Kidney (tissue), 14 donors: ENCODE measurements around the gene POMP. TPM values are rescaled to one million over a fixed set of nuclear protein-coding genes. Genes with fewer than 3 reads are reported as not detected.

ENCODE experiments used
- DNase-seq, 5 donors: peaks; one replicate each; pipeline ENCODE4 v3.0.0-alpha.2; 2013 to 2020
- FAIRE-seq: peaks from 2 replicates; lab custom pipeline; 2012; peaks lifted over from hg19 to GRCh38; lab: Jason Lieb, UNC
- H3K27ac ChIP-seq, 2 donors: one replicate each; pipeline ENCODE4 v1.7.0; 2013; ENCODE audit warnings: low read depth in 2 of 2, low read length in 2 of 2, inconsistent platforms in 1 of 2
- H3K27me3 ChIP-seq: one replicate; pipeline ENCODE4 v1.7.1; 2013; ENCODE audit warnings: low read length, inconsistent platforms; ENCODE audit not compliant: control insufficient read depth, insufficient read depth
- H3K36me3 ChIP-seq, 3 donors: one replicate each; pipeline versions ENCODE4 v1.7.0 to v1.7.1; 2013; ENCODE audit warnings: low read length in 3 of 3, control low read depth in 1 of 3, inconsistent platforms in 1 of 3; ENCODE audit not compliant: insufficient read depth in 3 of 3, control insufficient read depth in 2 of 3
- H3K4me1 ChIP-seq, 3 donors: one replicate each; pipeline versions ENCODE4 v1.7.0 to v1.7.1; 2013; ENCODE audit warnings: low read length in 3 of 3, inconsistent platforms in 1 of 3, low read depth in 1 of 3; ENCODE audit not compliant: control insufficient read depth in 2 of 3, insufficient read depth in 2 of 3
- H3K4me3 ChIP-seq, 3 donors: one replicate each; pipeline versions ENCODE4 v1.7.0 to v1.8.1; 2013; ENCODE audit warnings: low read length in 3 of 3, control low read depth in 1 of 3, inconsistent platforms in 1 of 3
- H3K9ac ChIP-seq, 3 donors: one replicate each; pipeline versions ENCODE4 v1.7.0 to v1.7.1; 2013; ENCODE audit warnings: low read length in 3 of 3, control low read depth in 1 of 3, inconsistent platforms in 1 of 3
- H3K9me3 ChIP-seq, 3 donors: one replicate each; pipeline versions ENCODE4 v1.7.0 to v1.7.1; 2013; ENCODE audit warnings: low read length in 3 of 3, control low read depth in 1 of 3, inconsistent platforms in 1 of 3; ENCODE audit not compliant: control insufficient read depth in 2 of 3, insufficient read depth in 1 of 3
- intact Hi-C: fragments of 100-400 bp; cut with DNase I; formaldehyde crosslinking; loops from one replicate; pipeline ENCODE4 v1.11.1; 2022
- polyA plus RNA-seq: library from polyadenylated mRNA; stranded (reverse); fragments of 350-450 nt; fragmentation: Illumina TruSeq; extraction: RNeasy Lipid Tissue Mini Kit (QIAGEN cat#74804); gene quantifications from one replicate; pipeline ENCODE4 v1.2.3, GENCODE V29; 2014; ENCODE audit warnings: low read depth, low replicate concordance; ENCODE audit not compliant: insufficient read depth
- total RNA-seq: library from RNA; stranded (reverse); fragmentation: NEBNext Ultra II Directional; extraction: Animal tissue kit (Norgen Biotek cat#: 25700); gene quantifications from one replicate; pipeline ENCODE4 v1.2.1, GENCODE V29; 2021
- TF ChIP-seq, protein P1 (sequence below): IDR thresholded peaks from 3 replicates; pipeline ENCODE4 v1.5.1; 2012; ENCODE audit warnings: mild to moderate bottlenecking, moderate library complexity, borderline replicate concordance; ENCODE audit not compliant: insufficient read depth; ENCODE audit errors: extremely low read depth
- donor health status: control.
- donor health status: control.
- donor health status: control.
- donor health status: control.
- donor health status: control.
- donor health status: DM: yes; HTN: yes; CAD: no.
- donor health status: Normal renal cell carcinoma (clear cell type).

The POMP gene
- total and polyA plus RNA-seq, 2 donors from 2014 or later = 59.0 to 115 TPM

DNA sequence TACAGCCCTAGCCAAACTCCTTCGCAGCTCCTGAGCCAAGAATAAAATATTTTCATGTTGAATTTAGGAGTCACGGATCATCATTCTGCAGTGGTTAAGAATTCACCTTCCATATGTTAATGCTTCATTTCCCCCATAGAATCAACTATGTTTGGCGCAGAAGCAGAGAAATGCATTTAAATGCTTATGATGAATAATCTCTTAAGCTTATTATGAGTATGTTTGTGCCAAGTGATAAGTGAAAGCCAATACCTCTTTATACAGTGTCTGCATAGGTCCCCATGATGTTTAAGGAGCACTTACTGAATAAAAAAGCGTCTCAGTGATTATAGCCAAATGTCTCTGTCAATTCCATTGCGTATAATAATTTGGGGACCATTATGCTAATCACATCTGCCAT, 32.7 kb upstream of the POMP start:
- Histone ChIP-seq H3K9me3 (no peaks in the 10 kb centered on the region), H3K9ac (no peak overlapping the region), H3K4me3 (no peak overlapping the region), H3K36me3 (no peaks in the 10 kb centered on the region), H3K27ac (no peak overlapping the region), H3K27me3 (no peaks in the 10 kb centered on the region), H3K4me1 (no peaks in the 10 kb centered on the region)
- TF ChIP-seq, protein P1, sequence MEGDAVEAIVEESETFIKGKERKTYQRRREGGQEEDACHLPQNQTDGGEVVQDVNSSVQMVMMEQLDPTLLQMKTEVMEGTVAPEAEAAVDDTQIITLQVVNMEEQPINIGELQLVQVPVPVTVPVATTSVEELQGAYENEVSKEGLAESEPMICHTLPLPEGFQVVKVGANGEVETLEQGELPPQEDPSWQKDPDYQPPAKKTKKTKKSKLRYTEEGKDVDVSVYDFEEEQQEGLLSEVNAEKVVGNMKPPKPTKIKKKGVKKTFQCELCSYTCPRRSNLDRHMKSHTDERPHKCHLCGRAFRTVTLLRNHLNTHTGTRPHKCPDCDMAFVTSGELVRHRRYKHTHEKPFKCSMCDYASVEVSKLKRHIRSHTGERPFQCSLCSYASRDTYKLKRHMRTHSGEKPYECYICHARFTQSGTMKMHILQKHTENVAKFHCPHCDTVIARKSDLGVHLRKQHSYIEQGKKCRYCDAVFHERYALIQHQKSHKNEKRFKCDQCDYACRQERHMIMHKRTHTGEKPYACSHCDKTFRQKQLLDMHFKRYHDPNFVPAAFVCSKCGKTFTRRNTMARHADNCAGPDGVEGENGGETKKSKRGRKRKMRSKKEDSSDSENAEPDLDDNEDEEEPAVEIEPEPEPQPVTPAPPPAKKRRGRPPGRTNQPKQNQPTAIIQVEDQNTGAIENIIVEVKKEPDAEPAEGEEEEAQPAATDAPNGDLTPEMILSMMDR = no peak
- intact Hi-C loops = no loop called here
- DNase-seq (no peak), FAIRE-seq (no peak)

DNA sequence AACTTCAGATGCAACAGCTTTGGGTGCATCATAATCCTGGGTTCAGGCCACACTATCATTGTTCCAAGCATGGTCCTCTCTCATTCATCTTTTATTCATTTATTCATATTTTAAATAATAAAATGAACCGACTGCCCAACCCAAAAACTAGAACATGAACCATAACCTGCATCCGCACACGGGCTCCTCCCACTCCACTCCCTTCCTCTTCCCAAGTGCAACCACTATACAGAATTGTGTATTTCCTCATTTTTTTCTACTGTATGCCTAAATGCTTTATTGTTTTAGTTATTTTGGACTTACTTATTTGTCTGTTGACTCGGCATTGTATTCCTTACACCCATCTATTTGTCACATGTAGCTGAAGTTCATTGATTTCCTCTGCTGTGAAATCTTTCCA, 30.7 kb upstream of the POMP start:
- no peak for FAIRE-seq
- H3K4me3 ChIP-seq = no peak overlapping the region
- intact Hi-C loops = no loop called here

DNA sequence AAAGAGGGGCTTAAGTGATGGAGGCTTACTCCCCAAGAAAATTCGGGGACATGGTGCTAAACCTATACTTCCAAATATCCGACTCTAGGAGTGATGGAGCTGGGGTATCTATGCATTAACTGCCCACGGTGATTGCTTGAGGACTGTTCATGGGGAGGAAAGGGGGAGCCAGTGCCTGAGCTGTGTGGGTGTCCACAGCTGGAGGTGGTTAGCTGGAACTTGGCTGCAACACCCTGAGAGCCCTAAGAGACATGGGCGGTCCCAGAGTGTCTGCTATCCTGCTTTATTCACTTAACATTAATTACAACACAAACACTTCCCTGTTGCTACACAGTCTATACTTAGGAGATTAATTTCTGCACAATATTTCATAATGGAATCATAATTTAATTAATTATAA, 28.1 kb upstream of the POMP start:
- intact Hi-C loops = no loop called here
- TF ChIP-seq, protein P1 = no peak
- H3K4me1 ChIP-seq = no peaks in the 10 kb centered on the region
- H3K27ac ChIP-seq = no peak overlapping the region
- FAIRE-seq = no peak
- H3K27me3 ChIP-seq = no peaks in the 10 kb centered on the region
- H3K9me3 ChIP-seq = no peaks in the 10 kb centered on the region
- H3K9ac ChIP-seq = no peak overlapping the region
- no peak for DNase-seq
- H3K36me3 ChIP-seq = no peaks in the 10 kb centered on the region
- H3K4me3 ChIP-seq = no peak overlapping the region

More for the DNA sequence above, 30.7 kb upstream of the POMP start:
- Histone ChIP-seq H3K27ac (no peak overlapping the region), H3K27me3 (no peaks in the 10 kb centered on the region), H3K9me3 (no peaks in the 10 kb centered on the region), H3K9ac (no peak overlapping the region), H3K4me1 (no peaks in the 10 kb centered on the region), H3K36me3 (no peaks in the 10 kb centered on the region)
- DNase-seq = no peak
- TF ChIP-seq, protein P1 = no peak

DNA sequence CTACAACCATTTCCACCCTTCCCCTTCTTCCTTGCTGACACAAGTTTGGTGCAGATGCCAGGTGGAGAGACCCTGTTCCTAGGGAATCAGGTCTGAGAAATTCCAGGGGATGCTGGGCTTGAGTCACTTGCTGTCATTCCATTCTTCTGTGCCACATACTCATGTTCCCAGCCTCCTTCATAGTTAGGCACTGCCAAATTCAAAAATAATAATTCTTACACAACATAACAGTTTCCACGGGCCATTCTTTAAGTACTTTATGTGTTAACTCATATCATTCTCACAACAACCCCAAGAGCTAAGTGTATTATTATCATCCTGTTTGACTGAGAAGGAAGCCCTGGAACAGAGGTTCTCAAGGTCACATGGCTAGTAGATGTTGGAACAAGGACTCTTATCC, 27.1 kb upstream of the POMP start:
- Histone ChIP-seq H3K9me3 (no peaks in the 10 kb centered on the region), H3K27me3 (no peaks in the 10 kb centered on the region), H3K4me3 (no peak overlapping the region), H3K9ac (no peak overlapping the region), H3K4me1 (no peaks in the 10 kb centered on the region), H3K27ac (no peak overlapping the region), H3K36me3 (no peaks in the 10 kb centered on the region)
- TF ChIP-seq, protein P1 = no peak
- FAIRE-seq (no peak), DNase-seq (no peak)
- intact Hi-C loops = no loop called here
